GM19240 (cell line): ENCODE results near the gene HMCN2.

Experiments
- DNase-seq: peaks from one replicate; pipeline ENCODE4 v3.0.0; 2011; ENCODE audit warnings: low spot score; ENCODE audit not compliant: insufficient read length

Gene HMCN2

DNA sequence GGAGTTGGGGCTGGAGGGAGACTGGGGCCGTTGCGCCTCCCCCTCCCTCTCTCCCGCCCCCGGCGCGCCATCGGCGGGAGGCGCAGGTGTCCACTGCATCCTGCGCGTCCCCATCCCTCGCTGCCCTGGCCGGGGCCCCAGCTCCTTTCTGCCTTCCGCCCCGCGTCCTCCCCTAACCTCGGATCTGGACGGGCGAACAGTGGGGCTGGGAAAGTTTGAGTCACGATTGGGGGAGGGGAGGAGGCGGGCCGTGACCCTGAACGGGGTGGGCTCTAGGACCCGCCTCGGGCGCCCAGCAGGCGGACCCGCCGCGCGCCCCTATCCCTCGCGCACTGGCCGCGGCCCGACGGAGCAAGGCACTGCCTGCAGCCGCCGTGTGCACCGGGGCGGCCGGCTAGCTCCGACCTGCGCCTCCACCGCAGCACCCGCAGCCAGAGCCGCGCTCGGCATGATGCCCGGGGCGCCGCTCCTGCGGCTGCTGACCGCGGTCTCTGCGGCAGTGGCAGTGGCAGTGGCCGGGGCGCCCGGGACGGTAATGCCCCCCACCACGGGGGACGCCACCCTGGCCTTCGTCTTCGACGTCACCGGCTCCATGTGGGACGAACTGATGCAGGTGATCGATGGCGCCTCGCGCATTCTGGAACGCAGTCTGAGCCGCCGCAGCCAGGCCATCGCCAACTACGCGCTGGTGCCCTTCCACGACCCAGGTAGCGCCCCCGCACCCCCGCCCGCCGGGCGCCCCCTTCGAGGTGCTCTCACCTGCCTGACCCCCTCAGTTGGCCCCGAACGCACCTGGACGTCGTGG is at the start of gene HMCN2:
Gene HMCN2 (plus strand): TSS at position 330 of the 805 bp plus-strand sequence. CDS start 119 bp downstream, at position 449.
- no peak for DNase-seq

DNA sequence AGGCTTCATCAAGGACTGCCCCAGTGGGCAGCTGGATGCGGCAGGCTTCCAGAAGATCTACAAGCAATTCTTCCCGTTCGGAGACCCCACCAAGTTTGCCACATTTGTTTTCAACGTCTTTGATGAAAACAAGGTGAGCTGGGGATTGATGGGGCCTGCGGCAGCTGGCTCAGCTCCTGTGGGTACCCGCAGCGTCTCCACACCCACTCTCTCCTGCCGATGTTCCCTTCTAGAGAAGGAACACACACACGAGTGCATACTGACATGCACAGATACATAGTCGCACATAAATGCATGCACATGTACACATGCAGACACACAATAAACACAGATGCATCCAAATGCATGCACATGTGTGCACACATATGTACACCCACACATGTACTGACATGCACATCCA is 47.7 kb upstream of the HMCN2 start:
- DNase-seq, result no peak

DNA sequence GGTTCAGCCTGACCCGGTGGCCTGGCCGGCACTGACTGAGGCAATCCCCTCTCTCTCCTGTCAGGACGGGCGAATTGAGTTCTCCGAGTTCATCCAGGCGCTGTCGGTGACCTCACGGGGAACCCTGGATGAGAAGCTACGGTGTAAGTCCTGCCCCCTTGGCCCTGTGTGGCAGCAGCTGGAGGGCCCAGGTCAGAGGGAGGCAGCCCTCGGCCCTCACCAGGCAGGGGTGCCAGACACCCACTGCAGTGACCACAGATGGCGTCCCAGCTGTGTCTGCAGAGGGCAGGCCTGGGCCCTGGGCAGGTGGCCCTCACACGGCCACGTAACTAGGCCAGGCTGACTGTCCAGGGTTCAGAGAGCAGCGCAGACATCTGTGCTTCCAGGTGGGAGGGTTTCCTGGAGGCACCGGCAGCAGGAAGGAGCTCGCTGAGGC is 45.9 kb upstream of the HMCN2 start:
- no peak for DNase-seq

- no peak for DNase-seq
Measured at GRCh38 chr9:130220352-130220751, 45.2 kb upstream of the HMCN2 start.

DNA sequence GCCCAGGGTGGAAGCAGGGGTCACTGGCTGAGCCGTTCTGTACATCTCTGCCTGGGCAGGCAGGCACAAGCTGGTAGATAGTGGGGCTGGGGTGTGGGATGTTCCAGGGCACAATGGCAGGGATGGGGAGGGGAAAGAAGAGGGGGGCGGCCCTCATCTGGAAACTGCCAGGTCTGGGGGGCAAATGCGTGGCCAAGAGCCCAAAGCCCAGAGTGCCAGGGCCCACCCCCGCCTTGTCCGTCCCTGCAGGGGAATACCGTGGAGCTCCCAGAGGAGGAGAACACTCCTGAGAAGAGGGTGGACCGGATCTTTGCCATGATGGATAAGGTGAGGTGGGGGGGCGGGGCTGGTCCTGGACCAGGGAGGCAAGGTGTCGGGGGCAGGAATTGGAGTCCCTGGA is 42.7 kb upstream of the HMCN2 start:
- no peak for DNase-seq

GRCh38 chr9:130225071-130225470 is 40.5 kb upstream of the HMCN2 start:
- DNase-seq, result no peak

GRCh38 chr9:130225586-130225985 is 40.0 kb upstream of the HMCN2 start:
- no peak for DNase-seq

DNA sequence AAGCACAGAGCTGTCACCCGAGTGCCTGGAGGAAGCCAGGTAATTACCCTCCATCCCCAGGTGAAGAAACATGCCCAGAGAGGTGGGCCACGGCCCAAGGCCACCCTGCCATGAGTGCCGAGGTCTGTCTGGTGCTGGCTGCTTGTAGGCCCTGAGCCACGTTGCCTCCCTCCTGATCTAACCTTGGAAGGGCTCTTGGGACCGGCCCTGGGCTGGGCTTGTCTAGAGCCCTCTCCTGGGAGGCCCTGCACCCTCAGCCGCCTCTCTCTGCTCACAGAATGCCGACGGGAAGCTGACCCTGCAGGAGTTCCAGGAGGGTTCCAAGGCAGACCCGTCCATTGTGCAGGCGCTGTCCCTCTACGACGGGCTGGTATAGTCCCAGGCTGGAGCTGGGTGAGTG is 39.4 kb upstream of the HMCN2 start:
- DNase-seq, result no peak

DNA sequence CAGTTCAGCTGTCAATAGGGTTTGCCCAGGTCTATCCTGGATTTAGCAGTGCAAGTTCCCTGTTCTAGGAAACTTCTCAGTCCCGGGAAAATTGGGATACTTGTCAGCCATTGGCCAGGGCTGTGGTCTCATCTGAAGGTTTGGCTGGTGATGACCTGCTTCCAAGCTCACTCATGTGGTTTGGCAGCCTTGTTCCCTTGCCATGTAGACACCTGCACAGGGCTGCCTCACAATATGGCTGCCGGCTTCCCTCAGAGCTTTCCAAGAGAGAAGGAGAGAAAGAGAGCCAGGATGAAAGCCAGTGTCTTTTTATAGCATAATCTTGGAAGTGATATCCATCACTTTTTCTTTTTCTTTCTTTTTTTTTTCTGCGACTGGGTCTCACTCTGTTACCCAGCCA is 37.7 kb upstream of the HMCN2 start:
- no peak for DNase-seq

DNA sequence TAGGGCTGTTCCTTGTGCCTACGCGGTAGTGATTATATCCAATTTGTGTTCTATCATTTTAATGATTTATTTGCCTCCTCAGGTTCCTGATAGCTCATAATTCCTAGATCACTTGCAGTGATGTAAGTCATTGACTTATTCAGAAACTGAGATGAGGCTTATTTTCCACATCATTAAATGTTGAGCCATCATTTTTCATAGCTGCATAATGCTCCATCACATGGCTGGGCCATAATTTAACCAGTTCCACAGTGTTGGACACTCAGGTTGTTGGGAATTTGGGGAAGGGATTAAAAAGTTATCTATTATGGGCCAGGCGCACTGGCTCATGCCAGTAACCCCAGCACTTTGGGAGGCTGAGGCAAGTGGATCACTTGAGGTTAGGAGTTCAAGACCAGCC is 35.8 kb upstream of the HMCN2 start:
- DNase-seq, result no peak

DNA sequence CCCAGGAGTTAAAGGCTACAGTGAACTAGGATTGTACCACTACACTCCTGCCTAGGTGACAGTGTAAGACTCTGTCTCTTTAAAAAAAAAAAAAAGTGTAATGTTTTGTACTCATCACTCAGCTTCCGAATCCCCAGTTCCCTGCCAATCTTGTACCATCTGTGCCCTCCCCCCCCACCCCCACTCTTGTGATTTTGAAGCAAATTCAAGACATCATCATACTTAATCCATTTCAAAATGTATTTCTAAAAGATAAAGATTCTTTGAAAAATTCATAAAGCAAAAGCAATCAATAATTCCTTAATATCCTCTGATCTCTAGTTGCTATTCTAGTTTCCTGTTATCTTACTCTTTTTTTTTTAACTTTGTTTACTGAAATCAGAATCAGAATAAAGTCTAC is 34.9 kb upstream of the HMCN2 start:
- no peak for DNase-seq

GRCh38 chr9:130232899-130233586 is 32.5 kb upstream of the HMCN2 start:
- no peak for DNase-seq

DNA sequence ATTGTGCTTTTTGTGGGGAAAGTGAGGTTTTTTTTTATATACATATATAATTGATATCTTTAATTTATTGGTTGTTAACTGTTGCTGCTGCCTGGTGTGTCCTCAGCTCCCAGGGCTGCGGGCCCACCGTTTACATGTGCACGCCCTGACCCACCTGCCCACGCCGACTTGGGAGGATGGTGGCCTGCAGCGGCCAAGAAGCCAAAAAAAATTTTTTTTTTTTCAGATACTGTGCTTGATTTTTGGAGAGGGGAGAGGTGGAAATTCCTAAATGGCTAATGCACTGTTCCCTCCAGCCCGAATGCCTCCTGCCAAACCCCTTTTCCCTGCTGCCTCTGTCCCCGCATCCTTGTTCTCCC is 32.0 kb upstream of the HMCN2 start:
- no peak for DNase-seq

DNA sequence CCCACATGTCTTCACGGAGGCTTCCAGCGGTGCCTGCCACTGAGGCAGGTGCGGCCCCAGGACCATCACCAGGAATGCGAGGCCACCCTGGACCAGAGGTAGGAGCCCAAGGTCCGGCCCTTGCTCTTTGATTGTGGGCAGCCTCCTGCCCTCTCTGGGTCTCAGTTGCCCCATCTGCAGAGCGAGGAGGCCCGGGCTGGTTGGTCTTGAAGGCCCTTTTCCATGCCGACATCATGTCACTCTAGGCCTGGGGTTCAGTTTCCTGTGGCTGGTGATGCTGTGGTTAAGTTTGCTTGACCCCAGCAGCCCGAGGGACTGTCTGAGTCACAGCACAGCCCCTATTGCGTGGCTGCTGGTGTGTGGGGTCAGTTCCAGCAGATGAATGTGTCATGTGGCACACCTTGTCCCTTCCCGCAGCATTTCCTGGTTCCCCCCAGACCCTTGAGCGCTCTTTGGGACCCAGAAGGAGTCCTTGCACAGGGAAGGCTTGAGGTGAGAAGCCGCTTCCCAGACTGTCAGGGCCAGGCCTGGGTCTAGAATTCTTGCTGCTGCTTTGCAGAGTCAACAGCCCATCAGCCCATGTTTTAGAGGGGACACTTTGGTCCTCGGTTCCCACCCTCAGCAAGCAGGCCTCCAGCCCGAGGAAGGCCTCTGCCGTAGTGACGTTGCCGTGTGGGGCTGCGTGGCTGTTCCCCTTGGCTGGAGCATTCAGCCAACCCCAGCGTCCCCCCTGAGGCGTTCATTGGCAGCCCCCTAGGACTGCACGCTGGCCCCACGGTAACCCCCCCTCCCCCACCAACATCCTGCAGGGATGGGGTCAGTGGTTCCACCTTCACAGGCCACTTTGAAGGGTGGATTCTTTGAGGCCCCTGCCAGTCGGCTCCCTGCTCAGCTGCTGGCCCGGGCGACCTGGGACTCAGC is 31.0 kb upstream of the HMCN2 start:
- DNase-seq, result no peak

DNA sequence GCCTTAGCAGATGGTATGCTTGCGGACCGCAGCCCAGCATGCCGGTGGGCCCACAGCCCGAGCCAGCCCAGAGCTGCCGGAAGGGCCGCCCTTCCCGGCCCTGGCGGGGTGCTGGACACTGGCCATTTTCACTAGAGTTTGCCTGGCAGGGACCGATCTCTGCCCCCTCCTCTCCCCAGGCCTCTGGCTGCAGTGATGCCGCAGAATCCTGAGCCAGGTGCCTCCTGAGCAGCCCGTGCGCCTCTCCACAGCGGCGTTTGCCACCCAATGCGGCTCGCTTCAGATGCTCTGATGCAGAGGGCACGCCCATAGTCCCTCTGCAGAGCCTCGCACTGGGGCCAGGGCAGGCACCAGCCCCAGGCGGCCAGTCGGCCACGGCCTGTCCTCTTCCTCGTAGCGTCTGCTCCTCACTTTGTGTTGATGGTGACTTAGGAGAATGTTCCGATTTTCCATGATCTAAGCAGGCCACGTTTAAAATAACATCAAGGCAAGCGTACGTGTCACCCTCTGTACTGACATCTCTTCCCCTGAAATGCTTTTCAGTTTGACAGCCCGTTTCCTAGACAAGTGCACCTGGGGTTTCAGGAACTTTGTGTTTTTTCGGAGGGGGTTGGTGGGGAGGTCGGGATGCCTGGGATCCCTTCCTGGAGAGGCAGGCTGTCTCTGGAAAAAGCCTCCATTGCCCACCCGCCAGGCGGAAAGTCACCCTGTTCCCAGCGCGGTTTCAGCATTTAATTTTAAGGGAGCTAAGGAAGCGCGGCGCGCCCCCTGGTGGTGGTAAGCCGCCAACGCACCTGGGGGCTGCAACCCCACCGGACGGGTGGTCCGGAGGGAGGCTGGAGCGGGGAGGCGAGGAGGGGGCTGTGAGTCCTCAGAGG is 29.8 kb upstream of the HMCN2 start:
- DNase-seq, result peak; percentile 38

DNA sequence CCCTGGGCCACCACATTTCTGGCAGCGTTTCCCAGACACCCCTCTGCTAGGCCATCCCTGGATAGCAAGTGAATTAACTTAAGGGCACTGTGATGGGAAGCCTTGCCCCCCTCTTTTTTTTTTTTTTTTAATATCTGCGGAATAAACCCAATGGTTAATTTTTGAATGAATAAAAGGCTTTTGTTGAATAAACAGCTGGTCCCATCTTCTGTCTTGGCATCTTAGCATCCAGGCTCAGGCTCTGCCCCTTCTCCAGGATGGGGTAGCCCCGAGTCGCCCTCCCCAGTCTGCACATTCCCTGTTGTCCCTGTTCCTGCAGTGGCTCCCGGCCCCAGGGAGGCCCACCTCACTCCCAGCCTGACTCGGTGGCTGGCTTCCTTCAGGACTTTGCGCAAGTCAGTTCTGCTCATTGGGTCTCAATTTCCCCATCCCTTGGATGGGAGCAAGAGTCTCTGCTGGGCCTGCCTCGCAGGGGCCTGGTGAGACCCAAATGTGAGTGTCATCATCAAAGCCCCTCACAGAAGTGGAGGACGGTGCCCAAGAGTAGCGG is 29.0 kb upstream of the HMCN2 start:
- DNase-seq, result no peak

- DNase-seq, result no peak
Measured at GRCh38 chr9:130237076-130237475, 28.5 kb upstream of the HMCN2 start.

GRCh38 chr9:130237763-130238524 is 27.6 kb upstream of the HMCN2 start:
- DNase-seq, result no peak

DNA sequence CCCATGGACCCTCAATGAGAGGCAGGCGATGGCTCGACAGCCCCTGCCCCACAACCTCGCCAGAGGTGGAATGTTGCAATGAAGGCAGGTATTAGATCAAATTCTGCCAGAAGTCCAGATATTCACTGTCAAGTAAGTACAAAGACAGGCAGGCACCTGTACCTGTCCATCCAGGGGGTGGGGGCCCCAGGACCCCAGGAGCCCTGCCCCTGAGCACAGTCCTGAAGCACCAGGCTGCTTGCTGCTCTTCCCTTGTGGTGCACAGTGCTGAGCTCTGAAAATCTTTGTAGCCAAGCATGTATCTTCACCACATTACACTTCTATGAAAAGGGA is 26.2 kb upstream of the HMCN2 start:
- DNase-seq, result no peak

GRCh38 chr9:130239741-130240241 is 25.8 kb upstream of the HMCN2 start:
- DNase-seq, result peak; percentile 15
